GM12801 (cell line): ENCODE data around the gene RNF14.

Experiments used
- CTCF ChIP-seq: IDR thresholded peaks from one replicate; pipeline ENCODE4 v1.5.1; 2011; ENCODE audit warnings: control low read depth; ENCODE audit not compliant: insufficient read length; ENCODE audit errors: extremely low read depth

RNF14 gene

GRCh38 chr5:142024771-142025304 is 55.9 kb downstream of the RNF14 start:
- TF ChIP-seq CTCF: no peak

- no peak for TF ChIP-seq CTCF
These were observed 56.7 kb downstream of the RNF14 start for GRCh38 chr5:142025637-142026036.

- no peak for TF ChIP-seq CTCF
These were observed 63.2 kb downstream of the RNF14 start for GRCh38 chr5:142032150-142032549.

GRCh38 chr5:142032747-142033631 is 64.1 kb downstream of the RNF14 start:
- TF ChIP-seq CTCF: no peak

GRCh38 chr5:142034994-142035393 is 66.1 kb downstream of the RNF14 start:
- no peak for TF ChIP-seq CTCF

- no peak for TF ChIP-seq CTCF
These were observed 68.0 kb downstream of the RNF14 start for GRCh38 chr5:142036918-142037317.

GRCh38 chr5:142038735-142039134 is 69.8 kb downstream of the RNF14 start:
- no peak for TF ChIP-seq CTCF
